Ectodermal cell (in vitro differentiated cells): ENCODE results near the gene DCP1B.

Experiments
- H3K27ac ChIP-seq: 2 replicates; pipeline ENCODE4 v1.7.0; 2013; ENCODE audit warnings: mild to moderate bottlenecking, low read depth, low read length; ENCODE audit not compliant: insufficient read depth, poor library complexity, severe bottlenecking
- H3K27me3 ChIP-seq: 2 replicates; pipeline ENCODE4 v1.7.0; 2013; ENCODE audit warnings: mild to moderate bottlenecking, low read length; ENCODE audit not compliant: insufficient read depth, control insufficient read depth, poor library complexity, severe bottlenecking
- H3K36me3 ChIP-seq: one replicate; pipeline ENCODE4 v1.7.0; 2013; ENCODE audit warnings: low read length; ENCODE audit not compliant: control insufficient read depth, insufficient read depth
- H3K4me1 ChIP-seq: one replicate; pipeline ENCODE4 v1.7.0; 2013; ENCODE audit warnings: low read length; ENCODE audit not compliant: control insufficient read depth, insufficient read depth
- H3K4me3 ChIP-seq: 2 replicates; pipeline ENCODE4 v1.7.0; 2013; ENCODE audit warnings: low read depth, low read length, control low read depth; ENCODE audit not compliant: insufficient read depth
- H3K9me3 ChIP-seq: 2 replicates; pipeline ENCODE4 v1.7.0; 2013; ENCODE audit warnings: mild to moderate bottlenecking, low read length, moderate library complexity; ENCODE audit not compliant: control insufficient read depth
- WGBS, 2 experiments: methylation state at CpG; one replicate each; pipeline ENCODE4 v1.1.7; 2013; ENCODE audit warnings: missing lambda C conversion rate in 2 of 2; 5-methylcytosine and 5-hydroxymethylcytosine counted together

DCP1B gene

GRCh38 chr12:2003676-2004112, 563 bp downstream of the DCP1B start:
- 0 to 1% methylated on average over 13 of the region's 13 CpGs for WGBS, 2 experiments

DNA sequence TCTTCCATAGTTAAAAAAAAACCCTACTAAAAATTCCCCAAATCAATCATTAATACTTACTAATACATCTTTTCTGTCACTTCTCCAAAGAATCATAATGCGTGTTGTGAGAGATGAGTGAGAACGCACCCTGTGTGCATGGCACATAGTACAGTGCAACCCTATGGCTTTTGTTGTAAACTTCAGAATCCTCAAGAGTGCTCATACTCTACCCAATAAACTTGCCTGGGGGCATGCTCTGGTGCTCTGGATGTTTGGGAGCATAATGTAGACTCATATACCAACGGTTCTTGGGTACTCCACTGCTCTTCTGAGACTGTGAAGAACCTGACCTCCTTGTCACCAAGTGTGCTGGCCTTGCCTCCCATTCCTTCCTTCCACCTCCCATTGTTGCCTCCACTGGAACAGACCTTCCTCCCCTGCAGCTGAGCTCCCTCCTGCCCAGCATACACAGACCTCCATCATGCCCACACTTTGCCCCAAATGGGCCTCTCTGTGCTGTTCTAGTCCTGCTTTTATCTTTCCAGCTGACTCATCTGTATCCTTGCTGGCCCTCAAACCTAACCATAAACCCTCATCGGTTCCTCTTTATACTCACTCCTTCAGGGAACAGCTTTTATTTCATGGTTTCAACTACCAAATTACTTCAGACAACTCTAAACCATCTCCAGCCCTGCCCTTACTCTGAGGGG, 8.9 kb downstream of the DCP1B start:
- no peaks in the 10 kb centered on the region for H3K36me3 ChIP-seq
- no peaks in the 10 kb centered on the region for H3K4me1 ChIP-seq
- H3K27me3 ChIP-seq = no peaks in the 10 kb centered on the region
- H3K4me3 ChIP-seq = no peak overlapping the region
- WGBS, 2 experiments = 92% methylated on average over 4 of the region's 4 CpGs
- H3K9me3 ChIP-seq = no peaks in the 10 kb centered on the region
- H3K27ac ChIP-seq = no peak overlapping the region

More at GRCh38 chr12:2003676-2004112, 563 bp downstream of the DCP1B start:
- H3K4me3 ChIP-seq = peak overlapping the region; percentile 88
- H3K9me3 ChIP-seq = no peaks in the 10 kb centered on the region
- no peaks in the 10 kb centered on the region for H3K27me3 ChIP-seq
- H3K36me3 ChIP-seq = no peaks in the 10 kb centered on the region
- peak overlapping the region; percentile 79 for H3K27ac ChIP-seq
- no peaks in the 10 kb centered on the region for H3K4me1 ChIP-seq

- no peaks in the 10 kb centered on the region for H3K27me3 ChIP-seq
- no peaks in the 10 kb centered on the region for H3K36me3 ChIP-seq
- H3K27ac ChIP-seq = no peak overlapping the region
- WGBS, 2 experiments = 45% methylated on average over 1 of the region's 1 CpG; no CpG with 5 or more reads in 1 of the 2 experiments
- H3K4me1 ChIP-seq = no peaks in the 10 kb centered on the region
- no peaks in the 10 kb centered on the region for H3K9me3 ChIP-seq
- H3K4me3 ChIP-seq = no peak overlapping the region
These were observed 9.7 kb downstream of the DCP1B start for GRCh38 chr12:1994429-1995143.

- H3K9me3 ChIP-seq = no peaks in the 10 kb centered on the region
- no peak overlapping the region for H3K27ac ChIP-seq
- no peak overlapping the region for H3K4me3 ChIP-seq
- H3K36me3 ChIP-seq = no peaks in the 10 kb centered on the region
- H3K4me1 ChIP-seq = no peaks in the 10 kb centered on the region
- H3K27me3 ChIP-seq = no peaks in the 10 kb centered on the region
- WGBS, 2 experiments = 100% methylated on average over 2 of the region's 2 CpGs
These were observed 10.3 kb downstream of the DCP1B start for GRCh38 chr12:1993871-1994371.

GRCh38 chr12:1993341-1993740, 10.9 kb downstream of the DCP1B start:
- WGBS, 2 experiments = 80 to 100% methylated on average over 1 of the region's 2 CpGs
- H3K4me3 ChIP-seq = no peak overlapping the region
- no peaks in the 10 kb centered on the region for H3K9me3 ChIP-seq
- H3K4me1 ChIP-seq = no peaks in the 10 kb centered on the region
- H3K27me3 ChIP-seq = no peaks in the 10 kb centered on the region
- no peak overlapping the region for H3K27ac ChIP-seq
- peaks cover 1% of the 10 kb centered on the region for H3K36me3 ChIP-seq

DNA sequence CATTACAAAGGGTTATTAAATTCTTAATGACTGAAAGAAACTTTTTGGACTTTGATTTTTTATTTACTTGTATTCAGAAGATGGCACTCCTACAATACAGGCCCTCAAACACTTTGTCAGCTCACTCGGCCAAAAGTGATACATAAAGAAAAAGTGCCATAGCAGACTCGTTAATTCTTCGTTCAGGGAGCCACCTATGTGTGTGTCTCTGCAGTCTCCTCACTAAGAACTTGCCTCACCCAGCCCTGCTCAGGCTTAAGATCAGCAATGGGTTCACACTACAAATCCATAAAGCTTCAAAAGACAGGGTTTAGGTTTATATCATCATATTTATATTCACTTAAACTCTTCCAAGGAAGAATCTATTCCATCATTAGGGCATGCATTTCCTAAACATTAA, 11.5 kb downstream of the DCP1B start:
- H3K4me3 ChIP-seq = no peak overlapping the region
- H3K36me3 ChIP-seq = peaks cover 6% of the 10 kb centered on the region
- 90 to 95% methylated on average over 3 of the region's 3 CpGs for WGBS, 2 experiments
- H3K9me3 ChIP-seq = no peaks in the 10 kb centered on the region
- no peaks in the 10 kb centered on the region for H3K27me3 ChIP-seq
- no peaks in the 10 kb centered on the region for H3K4me1 ChIP-seq
- no peak overlapping the region for H3K27ac ChIP-seq

DNA sequence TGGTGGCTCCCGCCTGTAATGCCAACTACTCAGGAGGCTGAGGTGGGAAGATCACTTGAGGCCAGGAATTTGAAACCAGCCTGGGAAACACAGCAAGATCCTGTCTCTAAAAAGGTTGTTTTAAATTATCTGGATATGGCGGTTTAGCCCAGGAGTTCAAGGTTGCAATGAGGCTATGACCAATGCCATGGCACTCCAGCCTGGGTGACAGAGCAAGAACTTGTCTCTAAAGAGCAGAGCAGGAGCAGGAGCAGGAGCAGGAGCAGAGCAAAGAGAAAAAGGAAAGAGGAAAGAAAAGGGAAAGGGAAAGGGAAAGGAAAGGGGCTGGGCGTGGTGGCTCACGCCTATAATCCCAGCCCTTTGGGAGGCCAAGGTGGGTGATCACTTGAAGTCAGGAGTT, 15.1 kb downstream of the DCP1B start:
- H3K27me3 ChIP-seq = no peaks in the 10 kb centered on the region
- 91 to 95% methylated on average over 4 of the region's 4 CpGs for WGBS, 2 experiments
- H3K36me3 ChIP-seq = peaks cover 14% of the 10 kb centered on the region

GRCh38 chr12:1984759-1985158, 19.5 kb downstream of the DCP1B start:
- no peaks in the 10 kb centered on the region for H3K9me3 ChIP-seq
- peaks cover 14% of the 10 kb centered on the region for H3K36me3 ChIP-seq
- no peak overlapping the region for H3K4me3 ChIP-seq
- H3K27ac ChIP-seq = no peak overlapping the region
- no peaks in the 10 kb centered on the region for H3K4me1 ChIP-seq
- no peaks in the 10 kb centered on the region for H3K27me3 ChIP-seq

More for the DNA sequence above, 15.1 kb downstream of the DCP1B start:
- Histone ChIP-seq H3K4me3 (no peak overlapping the region), H3K9me3 (no peaks in the 10 kb centered on the region), H3K27ac (no peak overlapping the region), H3K4me1 (no peaks in the 10 kb centered on the region)

- Histone ChIP-seq H3K27me3 (no peaks in the 10 kb centered on the region), H3K9me3 (no peaks in the 10 kb centered on the region), H3K4me3 (no peak overlapping the region), H3K4me1 (no peaks in the 10 kb centered on the region), H3K27ac (no peak overlapping the region), H3K36me3 (no peaks in the 10 kb centered on the region)
- WGBS, 2 experiments = 100% methylated on average over 1 to 2 of the region's 2 CpGs
These were observed 24.0 kb downstream of the DCP1B start for GRCh38 chr12:1980282-1980681.

GRCh38 chr12:1978078-1978862, 26.0 kb downstream of the DCP1B start:
- no peaks in the 10 kb centered on the region for H3K9me3 ChIP-seq
- no peak overlapping the region for H3K27ac ChIP-seq
- H3K4me1 ChIP-seq = no peaks in the 10 kb centered on the region
- WGBS, 2 experiments = 94% methylated on average over 3 of the region's 4 CpGs
- no peaks in the 10 kb centered on the region for H3K27me3 ChIP-seq
- H3K4me3 ChIP-seq = no peak overlapping the region
- H3K36me3 ChIP-seq = no peaks in the 10 kb centered on the region
